GM18508 (cell line): ENCODE results near the gene ERCC6L2.

ENCODE experiments used
- ATAC-seq: cut with Tn5 transposase; IDR thresholded peaks from one replicate; pipeline ENCODE4 v1.9.1; 2021; ENCODE audit warnings: moderate number of reproducible peaks; ENCODE audit not compliant: insufficient read depth, unreplicated experiment

ERCC6L2 gene

GRCh38 chr9:95910770-95911340, 35.4 kb downstream of the ERCC6L2 start:
- ATAC-seq: no peak

DNA sequence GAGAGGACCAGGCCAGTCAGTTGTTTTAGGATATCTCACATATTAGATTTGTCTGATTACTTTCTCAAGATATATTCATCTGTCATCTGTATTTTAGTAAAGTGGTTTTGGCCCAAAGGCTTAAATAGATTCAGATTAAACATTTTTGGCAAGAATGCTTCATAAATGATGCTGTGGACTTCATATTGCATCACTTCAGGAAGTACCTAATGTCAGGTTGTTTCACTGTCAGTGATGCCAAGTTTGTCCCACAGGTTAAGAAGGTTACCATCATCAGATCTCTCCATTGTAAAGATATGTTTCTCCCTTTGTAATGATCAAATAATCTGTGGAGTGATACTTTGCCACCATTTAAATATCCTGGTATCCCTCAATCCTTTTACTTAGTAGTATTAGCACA, 37.3 kb downstream of the ERCC6L2 start:
- no peak for ATAC-seq

DNA sequence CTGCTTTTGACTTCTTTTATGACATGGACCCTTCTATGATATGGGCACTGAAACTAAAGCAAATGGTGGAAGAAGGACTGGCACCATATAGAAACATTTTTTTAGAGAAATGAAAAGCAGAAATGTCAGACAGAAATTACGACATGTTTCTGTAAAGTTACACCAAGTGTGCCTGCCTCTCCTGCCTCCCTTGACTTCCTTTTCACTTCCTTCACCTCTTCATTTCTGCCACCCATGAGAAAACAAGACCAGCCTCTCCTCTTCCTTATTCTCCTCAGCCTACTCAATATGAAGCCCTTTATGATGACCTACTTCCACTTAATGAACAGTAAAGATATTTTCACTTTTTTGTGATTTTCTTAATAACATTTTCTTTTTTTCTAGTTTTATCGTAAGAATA, 44.5 kb downstream of the ERCC6L2 start:
- ATAC-seq: no peak

DNA sequence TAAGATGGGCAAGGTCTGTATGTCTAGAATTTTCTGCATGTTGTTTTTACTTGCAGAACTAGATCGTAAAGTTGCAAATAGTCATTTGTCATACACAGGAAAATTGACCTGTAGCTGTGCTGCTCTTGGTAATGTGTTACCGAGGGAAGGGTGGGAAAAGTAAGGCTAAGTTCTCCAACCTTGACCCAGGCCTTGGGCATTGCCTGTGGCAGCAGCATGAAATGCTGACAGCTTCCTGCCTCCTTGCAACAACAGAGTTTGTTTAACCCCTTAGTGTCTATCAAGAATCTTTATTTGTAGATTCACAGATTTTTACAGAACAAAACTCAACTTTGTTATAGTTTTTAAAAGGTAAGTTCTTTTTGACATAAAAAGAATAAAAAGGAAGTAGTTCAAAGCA, 48.3 kb downstream of the ERCC6L2 start:
- no peak for ATAC-seq

GRCh38 chr9:95924987-95925386, 49.5 kb downstream of the ERCC6L2 start:
- ATAC-seq: no peak

GRCh38 chr9:95927271-95928004, 51.9 kb downstream of the ERCC6L2 start:
- ATAC-seq: no peak

GRCh38 chr9:95930277-95930676, 54.8 kb downstream of the ERCC6L2 start:
- no peak for ATAC-seq

DNA sequence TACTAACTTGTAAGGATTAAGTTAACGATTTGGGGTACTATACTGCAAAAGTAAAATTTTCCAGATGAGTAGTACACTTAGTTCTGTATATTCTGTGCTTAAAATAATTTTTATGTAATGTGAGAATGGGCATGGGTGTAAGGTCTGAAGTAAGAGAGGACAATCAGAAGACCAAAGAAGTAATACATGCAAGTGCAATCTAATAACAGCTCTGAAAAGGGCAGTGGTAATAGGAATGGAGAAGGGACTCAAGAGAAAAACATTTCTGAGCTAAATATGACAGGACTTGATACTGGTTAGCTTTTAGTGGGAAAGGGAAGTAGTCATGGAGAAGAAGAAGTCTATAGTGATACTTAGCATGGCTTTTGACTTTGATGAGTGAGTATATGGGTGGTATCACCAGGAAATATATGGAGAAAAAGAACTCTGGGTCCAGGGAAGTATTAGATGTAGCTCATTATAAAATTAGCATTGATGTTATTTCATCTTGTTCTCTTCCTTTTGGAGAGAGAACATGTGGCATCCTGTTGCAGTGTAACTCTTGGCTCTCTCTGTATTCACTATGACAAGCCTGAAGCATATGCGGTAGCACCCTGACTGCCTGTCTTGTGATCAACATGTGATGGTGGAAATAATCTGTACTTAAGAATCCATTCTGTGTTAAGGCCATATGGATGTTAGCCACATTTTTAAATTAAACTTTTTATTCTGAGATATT, 60.5 kb downstream of the ERCC6L2 start:
- no peak for ATAC-seq

GRCh38 chr9:95936579-95937075, 61.1 kb downstream of the ERCC6L2 start:
- no peak for ATAC-seq

DNA sequence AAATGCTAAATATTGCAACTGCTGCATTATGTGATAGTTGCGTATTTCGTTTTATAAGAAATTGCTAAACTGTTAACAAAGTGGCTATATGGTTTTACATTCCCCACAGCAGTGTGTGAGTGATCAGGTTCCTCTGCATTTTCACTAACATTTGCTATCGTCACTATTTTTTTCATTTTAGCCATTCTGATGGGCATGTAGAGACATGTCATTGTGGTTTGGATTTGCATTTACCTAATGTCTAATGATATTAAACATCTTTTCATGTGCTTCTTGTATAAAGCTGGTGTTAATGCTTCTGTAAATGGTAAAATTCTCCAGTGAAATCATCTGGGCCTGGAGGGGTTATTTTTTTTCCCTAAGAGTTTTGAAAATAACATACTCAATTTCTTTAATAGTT, 61.6 kb downstream of the ERCC6L2 start:
- ATAC-seq: no peak

DNA sequence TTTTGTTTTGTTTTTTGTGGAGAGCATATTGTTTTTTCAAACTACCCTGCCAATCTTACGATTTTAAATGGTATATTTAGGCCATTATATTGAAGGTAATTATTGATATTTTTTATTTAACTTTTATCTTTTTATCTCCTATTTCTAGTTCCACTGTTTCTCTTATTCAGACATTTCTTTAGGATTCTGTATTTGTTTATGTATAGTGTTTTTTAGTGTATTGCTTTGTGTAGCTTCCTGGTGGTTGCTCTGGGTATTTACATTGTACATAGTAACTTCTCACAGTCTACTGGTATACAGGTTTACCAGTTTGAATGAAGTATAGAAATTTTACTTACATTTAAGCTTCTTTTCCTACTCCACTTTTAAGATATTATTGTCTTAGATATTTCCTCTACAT, 63.2 kb downstream of the ERCC6L2 start:
- ATAC-seq: no peak

DNA sequence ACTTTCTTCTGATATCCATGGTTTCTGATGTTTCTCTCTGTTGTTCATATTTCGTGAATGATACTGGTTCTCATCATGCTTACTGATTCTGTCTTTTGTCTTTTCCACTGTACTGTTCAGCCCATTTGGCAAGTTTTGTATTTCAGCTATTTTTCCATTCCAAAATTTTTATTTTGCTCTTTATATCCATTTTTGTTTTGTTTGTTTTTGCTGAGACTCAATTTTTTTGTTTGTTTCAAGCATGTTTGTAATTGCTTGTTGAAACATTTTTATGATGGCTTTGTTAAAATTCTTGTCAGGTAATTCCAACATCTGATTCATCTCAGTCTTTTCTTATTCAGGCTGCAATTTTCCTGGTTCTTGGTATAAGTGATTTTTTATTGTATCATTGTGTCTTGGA, 64.0 kb downstream of the ERCC6L2 start:
- ATAC-seq: no peak

DNA sequence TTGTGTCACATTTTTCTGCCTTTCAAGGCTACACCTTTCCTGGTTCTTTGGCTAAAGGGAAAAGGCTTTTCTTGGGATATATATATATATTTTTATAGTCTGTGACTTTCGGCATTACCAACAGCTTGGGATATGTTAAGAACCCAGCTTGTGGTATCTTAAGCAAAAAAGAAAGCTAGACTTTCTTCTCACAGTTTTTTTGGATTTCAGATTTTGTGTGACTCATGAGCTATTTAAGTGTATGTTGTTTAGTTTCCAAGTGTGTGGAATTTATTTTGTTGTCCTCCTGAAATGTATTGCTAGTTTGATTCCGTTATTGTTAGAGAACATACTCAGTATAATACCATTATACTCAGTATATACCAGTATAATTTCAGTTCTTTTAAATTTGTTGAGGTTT, 64.8 kb downstream of the ERCC6L2 start:
- ATAC-seq: no peak

GRCh38 chr9:95942016-95942415, 66.5 kb downstream of the ERCC6L2 start:
- no peak for ATAC-seq

DNA sequence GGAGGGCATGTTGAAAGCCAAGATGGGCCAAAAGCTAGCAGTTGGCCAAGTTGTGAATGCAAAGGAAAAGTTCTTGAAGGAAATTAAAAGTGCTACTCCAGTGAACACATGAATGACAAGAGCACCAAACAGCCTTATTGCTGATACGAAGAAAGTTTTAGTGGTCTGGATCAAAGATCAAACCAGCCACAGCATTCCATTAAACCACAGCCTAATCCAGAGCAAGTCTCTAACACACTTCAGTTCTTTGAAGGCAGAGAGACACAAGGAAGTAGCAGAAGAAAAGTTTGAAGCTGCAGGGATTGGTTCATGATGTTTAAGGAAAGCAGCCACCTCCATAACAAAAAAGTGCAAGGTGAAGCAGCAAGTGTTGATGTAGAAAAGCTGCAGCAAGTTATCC, 71.6 kb downstream of the ERCC6L2 start:
- no peak for ATAC-seq

- ATAC-seq: no peak
Observed at GRCh38 chr9:95952471-95952870, 77.0 kb downstream of the ERCC6L2 start.

GRCh38 chr9:95953986-95954385, 78.5 kb downstream of the ERCC6L2 start:
- no peak for ATAC-seq

DNA sequence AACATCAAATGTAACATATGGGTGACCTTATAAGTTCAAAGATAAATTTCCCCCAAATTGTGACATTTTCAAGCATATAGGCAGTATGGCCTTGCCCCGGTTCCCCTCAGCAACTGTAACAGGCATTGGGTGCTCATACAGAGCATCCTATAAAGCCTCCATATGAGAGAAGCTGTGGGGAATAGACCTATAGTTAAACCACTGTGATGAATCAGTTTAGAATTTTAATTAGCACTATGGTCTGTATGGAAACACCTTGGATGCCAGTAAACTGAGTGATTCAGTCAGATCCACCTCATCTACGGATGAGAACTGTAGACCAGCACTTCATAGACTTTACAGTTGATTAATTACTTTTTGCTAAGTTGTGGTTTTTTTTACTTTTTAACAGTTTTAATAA, 79.4 kb downstream of the ERCC6L2 start:
- ATAC-seq: no peak

GRCh38 chr9:95962936-95963335, 87.4 kb downstream of the ERCC6L2 start:
- ATAC-seq: no peak

GRCh38 chr9:95963659-95964058, 88.2 kb downstream of the ERCC6L2 start:
- no peak for ATAC-seq

GRCh38 chr9:95966306-95966705, 90.8 kb downstream of the ERCC6L2 start:
- ATAC-seq: no peak
